Measurements from ENCODE around the gene ABTB2.

- TF ChIP-seq POLR2A (IDR thresholded peaks at IDR 0.05) (no peak), CTCF (IDR thresholded peaks at IDR 0.05) (no peak)
These were observed 37.0 kb upstream of the ABTB2 start for GRCh38 chr11:34394771-34395300.

All from Peyer's patch (tissue), 4 donors.